Common myeloid progenitor, CD34-positive (primary cell): ENCODE results near the gene RBM46. TPM values are rescaled to one million over a fixed set of nuclear protein-coding genes. Genes with fewer than 3 reads are reported as not detected.

Experiments
- CTCF ChIA-PET: fragments of 350-600 bp; sonication (Branson Sonifier 250); formaldehyde crosslinking; loops from one replicate; lab custom pipeline; 2021; ENCODE audit warnings: antibody characterized with exemption; lab: Charles Lee
- POLR2A ChIA-PET: fragments of 350-600 bp; sonication (Branson Sonifier 250); formaldehyde crosslinking; loops from one replicate; lab custom pipeline; 2021; ENCODE audit warnings: antibody characterized with exemption; lab: Charles Lee
- DNase-seq, 3 donors: peaks; one replicate each; pipeline versions ENCODE4 v3.0.0 to v3.0.0-alpha.2; 2013
- H3K27ac ChIP-seq, 2 experiments: 1 replicate in 1 of 2; 2 replicates in 1 of 2; pipeline ENCODE4 v1.7.0; 2013; ENCODE audit warnings: inconsistent platforms in 2 of 2, low read length in 2 of 2, mild to moderate bottlenecking in 2 of 2, low read depth in 1 of 2, moderate library complexity in 1 of 2; ENCODE audit not compliant: severe bottlenecking in 2 of 2, insufficient read depth in 1 of 2, poor library complexity in 1 of 2
- H3K27me3 ChIP-seq, 5 experiments: replicated peaks in 2 of 5; 1 replicate in 3 of 5; 2 replicates in 2 of 5; pipeline versions ENCODE4 v1.6.1 to v1.7.0; 2013; ENCODE audit warnings: low read length in 4 of 5, mild to moderate bottlenecking in 2 of 5, moderate library complexity in 2 of 5, inconsistent platforms in 1 of 5; ENCODE audit not compliant: insufficient read depth in 5 of 5, control insufficient read depth in 4 of 5
- H3K36me3 ChIP-seq, 4 experiments: 1 replicate in 2 of 4; 2 replicates in 2 of 4; pipeline versions ENCODE4 v1.6.1 to v1.7.0; 2013; ENCODE audit warnings: low read length in 3 of 4, control low read depth in 1 of 4, mild to moderate bottlenecking in 1 of 4; ENCODE audit not compliant: control insufficient read depth in 4 of 4, insufficient read depth in 4 of 4
- H3K4me1 ChIP-seq, 4 experiments: 1 replicate in 3 of 4; 2 replicates in 1 of 4; pipeline versions ENCODE4 v1.6.1 to v1.7.1; 2013; ENCODE audit warnings: low read length in 3 of 4, mild to moderate bottlenecking in 3 of 4, control low read depth in 1 of 4, inconsistent platforms in 1 of 4, moderate library complexity in 1 of 4; ENCODE audit not compliant: control insufficient read depth in 4 of 4, insufficient read depth in 4 of 4; ENCODE audit errors: control extremely low read depth in 1 of 4
- H3K4me3 ChIP-seq, 7 experiments: 1 replicate in 4 of 7; 2 replicates in 3 of 7; pipeline versions ENCODE4 v1.5.1 to v1.7.0; 2013; ENCODE audit warnings: mild to moderate bottlenecking in 7 of 7, low read length in 6 of 7, moderate library complexity in 6 of 7, inconsistent platforms in 2 of 7, low read depth in 2 of 7, control low read depth in 1 of 7; ENCODE audit not compliant: insufficient read depth in 4 of 7, control insufficient read depth in 1 of 7; ENCODE audit errors: extremely low read depth in 1 of 7
- H3K9me3 ChIP-seq, 5 experiments: 1 replicate in 4 of 5; 2 replicates in 1 of 5; pipeline versions ENCODE4 v1.6.1 to v1.7.1; 2013; ENCODE audit warnings: low read length in 4 of 5, mild to moderate bottlenecking in 2 of 5, inconsistent platforms in 1 of 5, low read depth in 1 of 5, moderate library complexity in 1 of 5; ENCODE audit not compliant: control insufficient read depth in 4 of 5, insufficient read depth in 2 of 5; ENCODE audit errors: control extremely low read depth in 1 of 5
- WGBS: methylation state at CpG from one replicate; pipeline ENCODE4 v1.1.5; 2013; ENCODE audit not compliant: insufficient coverage; 5-methylcytosine and 5-hydroxymethylcytosine counted together
- polyA plus RNA-seq: library from polyadenylated mRNA; unstranded; fragments of 120-200 nt; gene quantifications from one replicate; pipeline ENCODE4 v1.2.1, GENCODE V29; 2013

Gene RBM46
- polyA plus RNA-seq: not detected

- no peak for DNase-seq
- Histone ChIP-seq H3K4me1 (peaks cover 0 to 3% (median 0%) of the 10 kb centered on the region in 4 experiments), H3K9me3 (no peaks in the 10 kb centered on the region), H3K4me3 (no peak within 1 kb of the TSS), H3K27me3 (peaks cover 2 to 35% (median 6%) of the 10 kb centered on the region in 5 experiments), H3K27ac (no peak within 1 kb of the TSS), H3K36me3 (no peaks in the 10 kb centered on the region)
- WGBS: 80% methylated on average over 73 of the region's 76 CpGs
- POLR2A ChIA-PET: no interaction called here
- CTCF ChIA-PET: interaction anchor here (1.4 to 1.7 kb wide), 3 partner anchors 12 to 222 kb away, joined by 3 to 8 read pairs (median 6); no protein-coding TSS in a partner anchor
Measured at GRCh38 chr4:154781126-154781982, at the start of gene RBM46. TSS of gene RBM46 (plus strand) at chr4:154781272. CDS start at chr4:154796753, 15,481 bp downstream.

DNA sequence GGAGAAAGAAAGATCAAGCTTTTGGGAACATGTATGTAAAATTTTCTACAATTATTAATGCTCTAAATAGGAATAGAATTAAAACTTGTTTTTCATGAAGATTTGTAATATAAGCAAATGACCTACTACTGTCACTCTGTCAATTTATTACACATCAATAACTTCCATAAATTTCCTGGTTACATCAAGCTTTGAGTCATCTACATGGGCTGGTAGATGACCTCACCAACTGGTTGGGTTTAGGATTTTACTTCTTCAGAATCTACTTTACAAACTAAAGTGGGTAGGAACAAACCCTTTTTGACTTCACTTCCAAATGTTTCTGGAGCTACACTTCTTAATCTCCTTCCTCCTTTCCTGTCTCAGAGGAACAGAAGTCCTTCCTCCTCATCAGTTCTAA lies 49.3 kb upstream of the RBM46 start:
- DNase-seq: no peak
- no peak overlapping the region for H3K4me3 ChIP-seq
- no peaks in the 10 kb centered on the region for H3K36me3 ChIP-seq
- no peaks in the 10 kb centered on the region for H3K4me1 ChIP-seq
- no peak overlapping the region for H3K27ac ChIP-seq
- POLR2A ChIA-PET: no interaction called here
- CTCF ChIA-PET: interaction anchor here (0.6 to 1.4 kb wide), 3 partner anchors 12 to 109 kb away, joined by 3 read pairs; no protein-coding TSS in a partner anchor
- H3K27me3 ChIP-seq: peaks cover 0 to 3% (median 2%) of the 10 kb centered on the region in 5 experiments
- no peaks in the 10 kb centered on the region for H3K9me3 ChIP-seq

- DNase-seq: no peak
- Histone ChIP-seq H3K4me1 (no peaks in the 10 kb centered on the region), H3K27me3 (peaks cover 0 to 5% (median 2%) of the 10 kb centered on the region in 5 experiments), H3K9me3 (no peaks in the 10 kb centered on the region), H3K4me3 (no peak overlapping the region), H3K27ac (no peak overlapping the region), H3K36me3 (no peaks in the 10 kb centered on the region)
- POLR2A ChIA-PET: no interaction called here
- CTCF ChIA-PET: no interaction called here
- WGBS: 98% methylated on average over 4 of the region's 4 CpGs
Measured at GRCh38 chr4:154732669-154733068, 48.4 kb upstream of the RBM46 start.

DNA sequence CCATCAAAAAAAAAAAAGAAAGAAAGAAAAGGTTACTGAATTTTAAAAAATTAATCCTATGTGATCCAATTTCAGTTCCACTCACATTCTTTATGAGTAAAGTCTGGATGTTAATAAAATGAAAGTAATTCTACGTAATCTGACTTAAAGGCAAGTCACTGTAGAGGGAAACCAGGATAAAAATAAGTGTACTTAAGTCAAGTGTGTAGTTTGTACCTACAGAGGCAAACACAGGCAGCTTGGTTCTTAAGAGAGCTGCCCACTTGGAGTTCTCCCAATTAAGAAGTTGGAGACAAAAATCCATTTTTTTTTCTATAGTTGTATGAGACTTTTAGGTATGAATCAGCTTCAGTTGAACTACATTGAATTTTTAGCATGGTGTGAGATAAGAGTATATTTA lies 44.3 kb upstream of the RBM46 start:
- 100% methylated on average over 1 of the region's 1 CpG for WGBS
- H3K36me3 ChIP-seq: no peaks in the 10 kb centered on the region
- ChIA-PET CTCF (no interaction called here), POLR2A (interaction anchor here (0.6 kb wide), 1 partner anchor 1482 kb away, joined by 3 read pairs; no protein-coding TSS in a partner anchor)
- H3K9me3 ChIP-seq: no peaks in the 10 kb centered on the region
- no peak overlapping the region for H3K4me3 ChIP-seq
- H3K27me3 ChIP-seq: peaks cover 0 to 19% (median 14%) of the 10 kb centered on the region in 5 experiments
- H3K4me1 ChIP-seq: peaks cover 0 to 7% (median 4%) of the 10 kb centered on the region in 4 experiments
- DNase-seq: no peak
- no peak overlapping the region for H3K27ac ChIP-seq

GRCh38 chr4:154738426-154738825 lies 42.6 kb upstream of the RBM46 start:
- no peaks in the 10 kb centered on the region for H3K9me3 ChIP-seq
- no peaks in the 10 kb centered on the region for H3K36me3 ChIP-seq
- H3K27ac ChIP-seq: no peak overlapping the region
- peaks cover 0 to 20% (median 11%) of the 10 kb centered on the region in 4 experiments for H3K4me1 ChIP-seq
- no peak for DNase-seq
- POLR2A ChIA-PET: no interaction called here
- WGBS: no CpG with 5 or more reads among the region's 2 CpGs
- no peak overlapping the region for H3K4me3 ChIP-seq
- H3K27me3 ChIP-seq: peaks cover 7 to 35% (median 19%) of the 10 kb centered on the region in 5 experiments
- CTCF ChIA-PET: interaction anchor here (1.3 kb wide), 1 partner anchor 9 kb away, joined by 3 read pairs; no protein-coding TSS in a partner anchor

DNA sequence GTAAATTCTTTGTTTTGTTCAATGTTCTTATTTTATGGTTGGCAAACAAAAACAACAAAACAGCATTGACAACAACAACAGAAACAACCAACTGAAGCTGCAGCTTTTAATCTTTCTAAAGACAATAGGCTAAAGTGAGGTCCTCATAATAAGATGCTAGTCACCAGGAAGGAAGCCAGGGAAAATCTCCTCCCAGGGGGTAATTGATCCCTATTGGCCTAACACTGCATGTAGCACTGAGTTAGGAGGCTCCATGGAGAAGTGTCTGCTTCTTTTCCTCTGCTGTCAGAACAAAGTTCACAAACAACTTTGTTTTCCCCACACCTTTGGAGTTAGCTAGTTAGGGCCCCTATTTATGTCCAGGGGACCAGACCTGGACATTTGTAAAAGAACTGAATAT lies 42.0 kb upstream of the RBM46 start:
- Histone ChIP-seq H3K27ac (no peak overlapping the region), H3K4me3 (no peak overlapping the region), H3K4me1 (peaks cover 0 to 27% (median 16%) of the 10 kb centered on the region in 4 experiments), H3K27me3 (peaks cover 9 to 42% (median 25%) of the 10 kb centered on the region in 5 experiments), H3K9me3 (no peaks in the 10 kb centered on the region), H3K36me3 (no peaks in the 10 kb centered on the region)
- DNase-seq: no peak
- ChIA-PET CTCF (interaction anchor here (1.3 kb wide), 1 partner anchor 9 kb away, joined by 3 read pairs; no protein-coding TSS in a partner anchor), POLR2A (no interaction called here)

DNA sequence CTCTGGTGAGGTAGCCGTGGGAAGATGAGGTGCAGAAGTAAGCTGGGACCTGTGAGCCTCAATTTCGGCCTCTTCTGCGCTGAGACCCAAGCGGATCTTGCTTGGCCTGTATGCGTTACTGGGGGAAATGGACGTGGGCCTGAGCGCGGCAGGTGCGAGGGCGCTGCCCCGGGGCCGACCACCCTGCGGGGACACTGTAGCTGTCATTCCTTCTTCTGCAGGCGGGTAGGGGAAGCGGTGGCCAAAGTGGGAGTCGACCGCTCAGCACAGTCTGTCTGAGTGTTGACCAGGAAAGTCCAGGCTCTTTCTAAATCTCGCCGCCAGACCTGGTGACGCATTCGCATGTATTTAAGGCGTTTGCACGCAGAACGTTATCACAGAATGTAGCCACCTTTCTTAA lies 40.6 kb upstream of the RBM46 start:
- Histone ChIP-seq H3K4me3 (no peak overlapping the region), H3K4me1 (peaks cover 0 to 33% (median 19%) of the 10 kb centered on the region in 4 experiments), H3K27me3 (peaks cover 15 to 54% (median 30%) of the 10 kb centered on the region in 5 experiments), H3K36me3 (no peaks in the 10 kb centered on the region), H3K27ac (no peak overlapping the region), H3K9me3 (no peaks in the 10 kb centered on the region)
- ChIA-PET CTCF (no interaction called here), POLR2A (interaction anchor here (0.6 kb wide), 2 partner anchors 252 to 673 kb away, joined by 3 to 9 read pairs; no protein-coding TSS in a partner anchor)
- DNase-seq: no peak
- 96% methylated on average over 24 of the region's 24 CpGs for WGBS
